Ovary (tissue), 9 donors: ENCODE data around the gene JAG2. TPM values are rescaled to one million over a fixed set of nuclear protein-coding genes. Genes with fewer than 3 reads are reported as not detected.

Source experiments
- DNase-seq, 5 donors: peaks; one replicate each; pipeline ENCODE4 v3.0.0-alpha.2; 2019 to 2020
- H3K27ac ChIP-seq, 2 donors: fragments of 200-600 bp; one replicate each; pipeline versions ENCODE4 v1.5.1 to v1.8.0; 2019 to 2022
- H3K27me3 ChIP-seq: fragments of 200-600 bp; one replicate; pipeline ENCODE4 v1.8.0; 2022
- H3K36me3 ChIP-seq: fragments of 200-600 bp; sonication (generic); one replicate; pipeline ENCODE4 v1.5.1; 2019
- H3K4me1 ChIP-seq: one replicate; pipeline ENCODE4 v1.8.1; 2013; ENCODE audit warnings: mild to moderate bottlenecking, moderate library complexity; ENCODE audit not compliant: insufficient read depth
- H3K4me3 ChIP-seq: fragments of 200-600 bp; sonication (generic); one replicate; pipeline ENCODE4 v1.5.1; 2017
- H3K9me3 ChIP-seq, 2 donors: fragments of 200-600 bp in 1 of 2; sonication (generic) in 1 of 2; one replicate each; pipeline versions ENCODE4 v1.5.1 to v1.8.1; 2013 to 2019; ENCODE audit warnings: mild to moderate bottlenecking in 1 of 2, moderate library complexity in 1 of 2
- EP300 ChIP-seq: sonication (generic); formaldehyde crosslinking; IDR thresholded peaks from one replicate; pipeline ENCODE4 v1.6.1; 2017; ENCODE audit warnings: antibody characterized with exemption
- POLR2A ChIP-seq: fragments of 450-650 bp; IDR thresholded peaks from one replicate; pipeline ENCODE4 v1.6.1; 2017; ENCODE audit warnings: antibody characterized with exemption, mild to moderate bottlenecking, moderate library complexity
- WGBS, 3 donors: extraction: QIAGEN DNeasy Blood & Tissue Kit in 1 of 3; methylation state at CpG; one replicate each; pipeline versions ENCODE4 v1.1.5 to v1.1.7; 2013 to 2017; 5-methylcytosine and 5-hydroxymethylcytosine counted together
- intact Hi-C, 4 donors: fragments of 100-400 bp; cut with DNase I; formaldehyde crosslinking; loops; one replicate each; pipeline versions ENCODE4 v1.11.0 to v1.15.1; 2022 to 2023
- polyA plus RNA-seq, 2 donors: library from polyadenylated mRNA; stranded (reverse); fragments of 200-250 nt in 1 of 2; fragments of 350-450 nt in 1 of 2; fragmentation: Illumina TruSeq in 1 of 2; extraction: RNeasy Lipid Tissue Mini Kit (QIAGEN cat#74804) in 1 of 2; gene quantifications; one replicate each; pipeline ENCODE4 v1.2.3, GENCODE V29; 2013 to 2014
- total RNA-seq, 7 donors: library from RNA; depleted of rRNA in 2 of 7; stranded (reverse); fragments of >200 nt in 2 of 7; fragmentation: NEBNext Ultra II Directional in 3 of 7; extraction: Animal tissue kit (Norgen Biotek cat#: 25700) in 3 of 7; gene quantifications; one replicate each; pipeline versions ENCODE4 v1.1.0 to v1.2.4, GENCODE V29; 2016 to 2023
- TF ChIP-seq, protein P1 (sequence below), 3 donors: fragments of 450-650 bp in 2 of 3; fragments of 200-600 bp in 1 of 3; IDR thresholded peaks; one replicate each; pipeline versions ENCODE4 v1.5.1 to v1.8.0; 2016 to 2022; ENCODE audit warnings: antibody characterized with exemption in 3 of 3, mild to moderate bottlenecking in 1 of 3
- donor health status: DM: no; HTN: no; CAD: no; lungs with moderate emphysema.
- donor health status: DM: no; HTN: no; CAD: no.
- donor health status: Bipolar disorder and iron deficiency.
- donor health status: DM: yes; HTN: yes; CAD: no.
- donor health status: DM: no; HTN: no; CAD: no.
- donor health status: DM: yes; HTN: yes; CAD: no.

Gene JAG2
- total and polyA plus RNA-seq, 9 donors: 0.78 to 10.2 (median 6.5) TPM

DNA sequence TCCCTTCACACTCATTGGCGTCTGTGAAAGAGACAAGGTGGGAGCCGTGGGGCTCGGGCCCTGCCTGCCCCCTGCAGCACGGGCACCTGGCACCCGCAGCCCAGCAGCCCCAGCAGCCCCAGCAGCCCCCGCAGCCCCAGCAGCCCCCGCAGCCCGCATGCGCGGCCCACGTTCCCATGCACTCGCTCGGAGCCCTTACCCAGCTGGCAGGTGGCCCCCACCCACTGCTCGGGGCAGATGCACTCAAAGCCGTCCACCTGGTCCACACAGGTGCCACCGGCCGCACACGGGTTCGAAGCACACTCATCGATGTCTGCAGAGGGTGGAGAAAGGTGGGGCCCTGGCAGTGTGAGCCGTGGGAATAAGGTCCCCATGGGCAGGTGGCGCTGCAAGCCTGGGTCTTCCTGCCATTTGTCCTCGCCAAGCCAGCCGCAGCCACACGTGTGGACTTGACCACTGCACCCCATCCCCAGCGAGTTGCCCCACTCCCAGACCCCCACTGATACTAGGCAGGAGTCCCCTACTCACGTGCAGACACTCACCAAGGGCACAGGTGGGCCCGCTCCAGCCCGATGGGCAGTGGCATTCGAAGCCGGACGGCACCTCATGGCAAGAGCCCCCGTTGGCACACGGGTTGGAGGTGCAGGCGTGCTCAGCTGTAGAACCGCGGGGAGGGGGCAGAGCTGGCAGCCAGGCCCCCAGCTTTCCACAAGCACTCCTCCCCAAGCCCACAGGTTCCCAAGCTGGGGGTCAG, 17.3 kb downstream of the JAG2 start:
- no peak for DNase-seq
- H3K36me3 ChIP-seq: no peaks in the 10 kb centered on the region
- H3K9me3 ChIP-seq: no peaks in the 10 kb centered on the region
- TF ChIP-seq POLR2A (no peak), EP300 (no peak)
- TF ChIP-seq, protein P1, sequence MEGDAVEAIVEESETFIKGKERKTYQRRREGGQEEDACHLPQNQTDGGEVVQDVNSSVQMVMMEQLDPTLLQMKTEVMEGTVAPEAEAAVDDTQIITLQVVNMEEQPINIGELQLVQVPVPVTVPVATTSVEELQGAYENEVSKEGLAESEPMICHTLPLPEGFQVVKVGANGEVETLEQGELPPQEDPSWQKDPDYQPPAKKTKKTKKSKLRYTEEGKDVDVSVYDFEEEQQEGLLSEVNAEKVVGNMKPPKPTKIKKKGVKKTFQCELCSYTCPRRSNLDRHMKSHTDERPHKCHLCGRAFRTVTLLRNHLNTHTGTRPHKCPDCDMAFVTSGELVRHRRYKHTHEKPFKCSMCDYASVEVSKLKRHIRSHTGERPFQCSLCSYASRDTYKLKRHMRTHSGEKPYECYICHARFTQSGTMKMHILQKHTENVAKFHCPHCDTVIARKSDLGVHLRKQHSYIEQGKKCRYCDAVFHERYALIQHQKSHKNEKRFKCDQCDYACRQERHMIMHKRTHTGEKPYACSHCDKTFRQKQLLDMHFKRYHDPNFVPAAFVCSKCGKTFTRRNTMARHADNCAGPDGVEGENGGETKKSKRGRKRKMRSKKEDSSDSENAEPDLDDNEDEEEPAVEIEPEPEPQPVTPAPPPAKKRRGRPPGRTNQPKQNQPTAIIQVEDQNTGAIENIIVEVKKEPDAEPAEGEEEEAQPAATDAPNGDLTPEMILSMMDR (IDR thresholded peaks at IDR 0.05): no peak
- no peaks in the 10 kb centered on the region for H3K4me1 ChIP-seq
- WGBS, 3 donors: 84 to 88% (median 87%) methylated on average over 34 to 37 of the region's 37 CpGs
- no peak overlapping the region for H3K4me3 ChIP-seq
- intact Hi-C loops: no loop called here
- no peaks in the 10 kb centered on the region for H3K27me3 ChIP-seq
- H3K27ac ChIP-seq: no peak overlapping the region

DNA sequence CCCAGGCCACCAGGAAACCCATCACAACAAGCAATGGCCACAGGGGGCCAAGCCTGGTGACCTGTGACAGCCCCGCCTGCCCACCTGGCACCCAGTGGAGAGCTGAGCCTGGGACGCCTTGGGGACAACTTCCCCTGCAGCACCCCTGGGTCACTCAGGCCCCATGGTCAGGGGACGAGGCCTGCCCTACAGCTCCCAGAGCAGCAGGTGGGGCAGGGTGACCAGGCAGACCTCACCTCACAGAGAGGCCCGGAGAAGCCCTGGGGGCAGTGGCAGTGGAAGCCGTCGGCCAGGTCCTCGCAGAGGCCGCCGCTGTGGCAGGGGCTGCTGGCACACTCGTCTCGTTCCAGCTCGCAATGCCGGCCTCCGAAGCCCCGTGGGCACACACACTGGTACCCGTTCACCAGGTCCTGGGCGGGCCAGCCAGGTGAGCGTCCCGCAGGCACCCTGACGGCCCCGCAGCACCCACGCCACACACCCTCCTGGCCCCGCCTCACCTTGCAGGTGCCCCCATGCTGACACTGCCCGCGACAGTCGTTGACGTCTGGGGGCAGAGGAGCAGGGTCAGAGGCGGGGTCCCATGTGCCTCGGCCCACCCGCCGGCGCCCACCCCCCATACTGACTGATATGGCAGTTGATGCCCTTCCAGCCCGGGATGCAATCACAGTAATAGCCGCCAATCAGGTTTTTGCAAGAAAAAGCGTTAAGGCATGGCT, 18.1 kb downstream of the JAG2 start:
- Histone ChIP-seq H3K27ac (no peak overlapping the region), H3K36me3 (no peaks in the 10 kb centered on the region), H3K4me3 (no peak overlapping the region), H3K27me3 (no peaks in the 10 kb centered on the region), H3K9me3 (no peaks in the 10 kb centered on the region), H3K4me1 (no peaks in the 10 kb centered on the region)
- peak in 1 of 5 donors; percentile 10 for DNase-seq
- WGBS, 3 donors: 84% methylated on average over 19 to 35 of the region's 35 CpGs
- intact Hi-C loops: no loop called here
- TF ChIP-seq POLR2A: no peak
- TF ChIP-seq, protein P1 (IDR thresholded peaks at IDR 0.05): no peak
- TF ChIP-seq EP300: no peak

DNA sequence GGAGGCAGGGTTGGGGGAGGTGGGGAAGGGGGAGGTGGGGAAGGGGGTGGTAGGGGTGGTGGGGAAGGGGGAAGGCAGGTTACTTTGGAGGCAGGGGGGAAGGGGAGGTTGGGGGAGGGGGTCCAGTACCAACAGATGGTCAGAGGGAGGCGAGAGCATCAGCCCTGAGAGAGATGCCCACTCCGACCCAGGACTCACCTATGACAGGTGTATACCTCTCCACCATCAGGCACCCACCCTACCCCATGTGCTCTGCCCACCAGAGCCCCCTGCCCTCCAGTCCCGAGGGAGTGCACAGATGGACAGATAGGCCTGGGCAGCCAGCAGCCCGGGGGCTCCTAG, 18.6 kb downstream of the JAG2 start:
- H3K27me3 ChIP-seq: no peaks in the 10 kb centered on the region
- TF ChIP-seq EP300 (no peak), POLR2A (no peak)
- TF ChIP-seq, protein P1 (IDR thresholded peaks at IDR 0.05): no peak
- H3K9me3 ChIP-seq: no peaks in the 10 kb centered on the region
- H3K36me3 ChIP-seq: no peaks in the 10 kb centered on the region
- H3K27ac ChIP-seq: no peak overlapping the region
- WGBS, 3 donors: 75 to 94% (median 78%) methylated on average over 4 of the region's 4 CpGs
- no peak for DNase-seq
- intact Hi-C loops: no loop called here
- H3K4me1 ChIP-seq: no peaks in the 10 kb centered on the region
- H3K4me3 ChIP-seq: no peak overlapping the region

DNA sequence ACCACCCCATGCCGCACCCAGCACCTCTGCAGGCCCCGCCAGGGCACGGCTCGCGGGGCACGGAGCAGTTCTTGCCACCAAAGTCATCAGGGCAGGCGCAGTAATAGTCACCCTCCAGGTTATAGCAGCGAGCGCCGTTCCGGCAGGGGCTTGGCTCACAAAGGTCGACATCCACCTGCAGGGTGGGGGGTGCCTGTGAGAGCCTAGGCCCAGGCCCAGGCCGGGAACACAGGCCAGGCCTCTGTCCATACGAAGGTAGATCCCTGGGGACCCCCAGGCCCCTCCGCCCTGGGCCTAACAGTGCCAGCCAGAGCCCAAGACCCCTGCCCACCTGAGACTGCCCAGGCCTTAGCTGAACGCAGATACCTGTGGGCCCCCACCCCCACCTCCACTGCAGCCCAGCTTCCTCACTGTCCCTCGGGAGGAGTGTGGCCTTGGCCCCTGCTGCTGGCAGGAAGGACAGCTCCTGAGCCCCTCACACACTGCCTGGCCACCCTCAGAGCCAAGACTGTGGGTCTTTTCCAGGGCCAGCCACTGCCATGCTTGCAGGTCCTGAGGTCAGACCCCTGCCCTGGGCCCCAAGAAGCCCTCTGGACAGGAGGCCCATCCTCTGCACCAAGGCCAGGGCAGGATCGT, 19.3 kb downstream of the JAG2 start:
- no peak overlapping the region for H3K4me3 ChIP-seq
- TF ChIP-seq, protein P1 (IDR thresholded peaks at IDR 0.05): no peak
- TF ChIP-seq POLR2A (no peak), EP300 (no peak)
- intact Hi-C loops: no loop called here
- no peaks in the 10 kb centered on the region for H3K9me3 ChIP-seq
- DNase-seq: no peak
- no peaks in the 10 kb centered on the region for H3K36me3 ChIP-seq
- H3K27me3 ChIP-seq: no peaks in the 10 kb centered on the region
- H3K27ac ChIP-seq: no peak overlapping the region
- WGBS, 3 donors: 76 to 88% (median 78%) methylated on average over 11 to 18 of the region's 18 CpGs
- H3K4me1 ChIP-seq: no peaks in the 10 kb centered on the region
